SW 1271 (cell line): ENCODE results near the gene GRIN1.

Experiments used
- DNase-seq, 2 experiments: peaks; one replicate each; lab custom pipeline; 2025; lab: John Stamatoyannopoulos, UW

GRIN1 gene

DNA sequence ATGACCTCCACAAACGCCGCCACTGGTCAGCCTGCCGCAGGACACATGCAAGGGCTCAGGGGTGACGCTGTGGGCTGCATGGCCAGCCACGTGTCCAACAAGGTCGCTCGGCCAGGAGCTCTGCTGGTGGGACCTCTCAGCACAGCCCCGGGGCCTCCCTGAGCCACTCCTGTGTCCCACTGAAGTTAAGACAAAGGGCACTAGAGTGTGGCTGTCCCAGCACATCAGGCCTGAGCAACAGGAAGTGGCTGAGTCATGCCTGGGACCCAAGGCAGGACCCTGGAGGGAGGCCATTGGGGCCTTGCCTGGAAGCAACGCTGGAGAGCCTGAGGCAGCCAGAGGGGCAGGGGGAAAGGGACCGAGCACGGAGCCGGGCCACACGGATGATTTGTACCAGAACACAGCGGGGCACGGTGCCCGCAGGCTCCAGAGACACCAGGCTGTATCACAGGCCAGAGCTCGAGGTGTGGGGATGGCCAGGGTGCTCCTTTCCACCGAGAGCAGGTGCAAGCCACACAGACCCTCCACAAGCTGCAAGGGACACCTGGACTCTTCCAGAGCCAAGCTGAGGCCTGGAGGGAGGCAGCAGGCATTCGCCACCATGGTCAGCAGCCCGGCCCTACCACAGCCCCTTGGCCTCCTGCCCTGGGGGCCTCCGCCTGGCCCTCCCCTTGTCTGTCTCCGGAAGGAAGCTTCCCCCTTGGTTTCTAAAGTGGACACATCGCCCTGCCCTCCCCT lies 39.4 kb downstream of the GRIN1 start:
- DNase-seq, result no peak

DNA sequence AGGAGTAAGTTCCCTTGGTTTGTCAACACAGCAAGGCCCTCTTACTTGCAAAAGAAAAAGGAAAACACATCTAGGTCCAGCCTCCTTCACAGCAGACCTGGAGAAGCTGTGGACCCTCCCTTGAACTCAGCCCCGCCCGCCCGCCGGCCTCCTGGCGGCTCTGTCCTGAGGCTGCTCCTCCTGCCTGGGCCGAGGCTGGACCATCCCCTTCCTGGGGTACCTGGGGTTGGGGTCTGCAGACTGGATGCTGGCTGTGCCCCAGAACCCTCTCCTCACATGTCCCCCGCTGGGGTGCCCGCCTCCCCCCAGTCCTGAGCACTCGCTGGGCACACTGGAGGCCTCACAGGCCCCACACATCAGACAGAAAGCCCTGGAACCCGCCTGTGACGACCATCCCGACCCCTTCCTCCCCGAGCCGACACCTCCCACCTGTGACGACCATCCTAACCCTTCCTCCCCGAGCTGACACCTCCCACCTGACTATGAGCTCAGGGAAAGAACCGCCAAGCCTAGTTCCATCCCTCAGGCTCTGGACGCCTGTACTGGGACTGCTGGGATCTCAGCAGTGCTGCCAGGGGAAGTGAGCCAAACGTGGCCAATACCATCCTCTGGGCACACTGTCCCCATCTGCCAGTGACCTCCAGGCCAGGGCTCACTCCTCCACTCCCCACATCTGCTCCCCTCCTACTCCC lies 40.1 kb downstream of the GRIN1 start:
- DNase-seq, result no peak

DNA sequence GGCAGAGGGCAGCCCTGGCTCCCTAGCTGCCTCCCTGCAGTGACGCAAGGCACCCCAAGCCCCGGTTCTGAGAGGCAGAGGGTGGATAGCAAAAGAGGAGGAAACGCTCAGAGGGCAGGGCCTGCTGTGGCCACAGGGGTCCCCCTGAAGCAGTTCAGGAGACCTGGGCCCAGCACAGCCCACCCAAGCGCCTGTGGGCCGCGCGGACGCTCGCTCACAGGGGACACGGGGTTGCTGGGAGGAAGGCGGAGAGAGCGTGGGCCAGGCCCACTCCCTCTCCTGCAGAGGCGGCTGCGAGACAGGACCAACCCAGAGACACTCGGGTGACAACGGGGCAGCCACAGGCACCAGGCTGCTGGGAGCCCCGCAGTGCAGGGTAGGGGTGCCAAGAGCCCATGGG lies 40.8 kb downstream of the GRIN1 start:
- DNase-seq, result no peak

DNA sequence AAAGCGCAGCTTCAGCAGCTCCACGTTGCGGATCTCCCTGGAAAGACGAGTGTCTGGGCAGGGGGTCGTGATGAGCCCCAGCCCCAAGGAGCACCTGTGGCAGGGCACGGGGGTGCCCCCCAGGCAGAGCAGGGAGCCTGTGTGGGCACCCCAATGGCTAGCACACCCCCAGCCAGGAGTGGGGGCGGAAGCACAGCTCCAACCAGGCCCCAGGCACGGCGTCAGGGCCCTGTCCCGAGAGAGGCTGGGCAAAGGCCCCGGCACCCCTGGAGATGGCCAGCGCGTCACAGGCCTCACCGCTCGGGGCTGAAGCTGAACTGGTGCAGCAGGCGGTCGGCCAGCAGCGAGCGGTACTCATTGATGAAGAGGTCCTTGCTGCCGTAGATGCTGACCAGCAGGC lies 41.5 kb downstream of the GRIN1 start:
- DNase-seq, result no peak

DNA sequence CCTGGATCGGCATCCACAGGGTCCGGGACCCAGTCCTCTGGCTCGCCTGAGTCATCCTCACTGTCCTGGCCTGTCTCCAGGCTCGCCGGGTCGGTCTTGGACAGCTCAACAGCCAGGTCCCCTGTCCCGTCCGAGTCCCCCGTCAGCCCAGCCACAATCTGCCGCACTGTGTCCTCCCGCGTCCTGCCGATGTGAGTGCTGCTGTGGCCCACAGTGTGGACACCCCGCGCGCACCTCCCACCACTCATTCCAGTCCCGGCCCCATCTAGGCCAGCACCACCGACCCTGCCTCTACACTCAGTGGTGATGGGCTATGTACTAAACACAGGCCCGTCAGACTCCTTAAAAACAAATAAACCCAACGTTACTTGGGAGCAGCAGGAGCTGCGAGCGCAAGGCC lies 42.7 kb downstream of the GRIN1 start:
- no peak for DNase-seq

DNA sequence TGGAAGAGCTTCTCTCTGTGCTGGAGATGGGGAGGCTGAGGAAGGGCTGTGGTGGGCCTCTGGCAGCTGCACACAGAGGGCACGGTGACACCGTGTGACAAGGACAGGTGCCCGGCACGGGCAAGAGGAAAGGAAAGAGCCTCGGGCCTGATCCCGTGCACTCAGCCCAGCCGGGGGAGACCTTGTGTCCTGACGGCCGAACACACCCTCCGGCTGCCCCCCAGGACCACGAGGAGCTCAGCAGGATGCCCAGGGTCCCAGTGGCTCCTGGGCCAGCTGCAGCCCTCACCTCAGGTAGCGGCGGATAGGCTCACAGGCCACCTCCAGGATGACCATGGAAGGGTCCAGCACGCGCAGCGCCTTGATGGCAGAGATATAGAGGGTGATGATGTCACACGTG lies 43.9 kb downstream of the GRIN1 start:
- DNase-seq, result no peak

DNA sequence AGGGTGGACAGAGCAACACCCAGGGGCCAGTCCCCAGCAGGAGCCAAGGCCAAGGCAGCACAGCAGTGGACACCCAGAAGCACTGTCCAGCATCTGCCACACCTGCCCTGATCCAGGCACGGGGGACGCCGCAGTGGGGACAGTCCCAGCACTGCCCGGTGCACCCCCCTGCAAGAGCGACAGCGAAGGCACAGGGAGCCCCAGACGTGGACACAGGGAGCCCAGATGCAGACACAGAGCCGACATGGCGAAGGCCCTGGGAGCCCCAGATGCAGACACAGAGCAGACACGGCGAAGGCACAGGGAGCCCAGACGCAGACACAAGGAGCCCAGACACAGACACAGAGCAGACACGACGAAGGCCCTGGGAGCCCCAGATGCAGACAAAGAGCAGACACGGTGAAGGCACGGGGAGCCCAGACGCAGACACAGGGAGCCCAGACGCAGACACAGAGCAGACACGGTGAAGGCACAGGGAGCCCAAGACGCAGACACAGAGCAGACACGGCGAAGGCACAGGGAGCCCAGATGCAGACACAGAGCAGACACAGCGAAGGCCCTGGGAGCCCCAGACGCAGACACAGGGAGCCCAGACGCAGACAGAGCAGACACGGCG lies 45.1 kb downstream of the GRIN1 start:
- DNase-seq, result no peak

DNA sequence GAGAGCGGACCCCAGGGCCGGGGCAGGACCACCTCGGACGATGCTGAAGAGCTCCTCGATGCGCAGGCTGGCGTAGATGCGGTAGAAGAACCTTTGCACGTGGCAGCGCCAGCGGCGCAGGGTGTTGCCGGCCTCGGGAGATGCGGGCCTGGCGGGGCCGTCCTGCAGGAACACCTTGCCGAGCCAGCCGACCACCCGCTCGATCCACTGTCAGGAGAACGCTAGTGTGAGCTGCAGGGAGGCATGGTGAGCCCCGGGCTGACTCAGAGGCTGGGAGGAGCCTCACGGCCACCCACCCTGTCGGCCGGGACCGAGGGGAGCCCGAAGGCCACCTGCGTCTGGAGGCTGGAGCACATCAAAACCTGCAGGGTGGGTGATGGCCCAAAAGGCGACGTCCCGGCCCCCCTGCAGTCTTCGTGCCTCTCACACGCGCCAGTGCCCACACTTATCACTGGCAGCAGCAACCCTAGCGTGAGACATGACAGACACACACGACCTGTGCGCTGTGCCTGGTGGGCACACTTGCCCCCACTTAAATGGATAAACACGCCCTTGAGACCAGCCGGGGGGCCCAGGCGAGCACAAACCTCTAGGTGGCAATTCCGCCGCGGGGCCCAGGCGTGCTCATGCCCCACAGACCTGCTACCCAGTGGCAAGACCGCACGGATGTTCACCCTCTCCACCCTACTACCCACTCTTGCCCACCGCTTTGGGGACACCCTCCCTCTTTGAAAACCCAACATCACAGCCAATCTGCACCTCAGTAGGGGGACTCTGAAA lies 46.1 kb downstream of the GRIN1 start:
- DNase-seq, result no peak

DNA sequence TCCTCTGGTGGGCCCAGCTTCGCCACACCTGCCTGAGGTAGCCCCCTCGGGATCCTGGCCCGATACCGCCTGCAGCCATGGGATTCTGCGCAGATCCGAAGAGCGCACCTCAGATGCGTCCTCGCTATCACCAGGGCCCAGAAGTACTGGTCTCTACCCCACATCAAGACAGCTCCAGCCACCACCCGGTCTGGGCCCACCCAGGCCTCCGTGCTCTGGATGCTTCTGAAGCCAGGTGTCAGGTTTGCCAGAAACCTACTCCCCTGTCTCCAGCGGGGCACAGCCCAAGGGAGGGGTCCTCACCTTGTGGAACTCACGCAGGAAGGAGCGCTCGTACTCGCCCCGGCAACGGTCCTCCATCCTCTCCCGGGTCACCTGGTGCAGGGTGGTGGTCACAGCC lies 47.0 kb downstream of the GRIN1 start:
- DNase-seq, result no peak

DNA sequence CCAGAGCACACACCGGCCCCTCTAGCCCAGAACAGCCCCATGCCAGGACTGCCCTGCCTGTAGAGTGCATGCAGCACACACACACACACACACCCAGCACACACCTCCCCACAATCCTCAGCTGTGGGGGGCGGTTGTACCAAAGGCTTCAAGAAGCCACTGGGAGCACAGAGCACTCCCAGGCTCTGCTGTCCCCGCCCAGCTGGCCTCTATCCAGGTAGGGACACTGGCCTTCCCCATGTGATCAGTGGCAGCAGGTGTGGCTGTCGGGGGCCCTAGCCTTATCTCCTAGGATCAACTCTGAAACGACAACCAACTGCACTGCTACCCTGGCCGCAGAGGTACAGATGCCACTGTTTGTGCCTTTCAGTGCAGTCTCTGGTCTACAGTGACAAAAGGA lies 47.4 kb downstream of the GRIN1 start:
- DNase-seq, result no peak

DNA sequence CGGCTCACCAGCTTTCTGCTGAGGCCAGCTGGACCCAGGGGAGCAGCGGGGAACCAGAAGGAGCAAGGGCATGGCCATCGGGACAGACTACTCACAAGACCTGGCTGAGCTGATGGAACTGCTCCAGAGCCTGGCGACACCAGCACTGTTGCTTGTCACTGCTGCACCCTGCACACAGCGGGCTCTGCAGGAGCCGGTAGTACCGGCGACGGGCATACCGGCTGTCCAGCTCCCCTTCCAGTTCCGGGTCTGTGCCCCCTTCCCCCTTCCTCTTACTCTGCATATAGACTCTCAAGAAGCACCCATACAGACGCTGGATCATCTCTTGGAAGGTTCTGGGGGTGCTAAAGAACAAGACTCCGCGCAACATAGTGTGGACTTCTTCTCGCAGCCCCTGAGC lies 48.4 kb downstream of the GRIN1 start:
- DNase-seq, result no peak

DNA sequence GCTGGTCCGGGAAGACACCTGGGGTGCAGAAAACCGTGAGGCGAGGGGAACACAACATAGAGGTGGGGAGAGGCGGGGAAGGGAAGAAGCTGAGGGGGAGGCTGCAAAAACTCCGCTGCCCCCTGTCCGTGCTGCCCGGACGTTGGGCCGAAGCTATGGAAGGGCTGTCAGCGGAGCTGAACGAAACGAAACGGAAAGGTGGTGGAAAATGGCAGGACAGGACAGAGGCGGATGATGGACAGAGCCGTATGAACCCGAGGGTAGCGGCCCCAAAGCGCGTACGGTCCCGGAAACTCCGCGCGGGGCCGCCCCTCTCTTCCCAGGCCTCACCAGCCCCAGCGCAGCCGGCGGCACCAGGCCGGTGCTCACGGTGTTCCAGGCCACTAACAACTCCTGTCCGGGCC lies 49.1 kb downstream of the GRIN1 start:
- DNase-seq, result no peak

DNA sequence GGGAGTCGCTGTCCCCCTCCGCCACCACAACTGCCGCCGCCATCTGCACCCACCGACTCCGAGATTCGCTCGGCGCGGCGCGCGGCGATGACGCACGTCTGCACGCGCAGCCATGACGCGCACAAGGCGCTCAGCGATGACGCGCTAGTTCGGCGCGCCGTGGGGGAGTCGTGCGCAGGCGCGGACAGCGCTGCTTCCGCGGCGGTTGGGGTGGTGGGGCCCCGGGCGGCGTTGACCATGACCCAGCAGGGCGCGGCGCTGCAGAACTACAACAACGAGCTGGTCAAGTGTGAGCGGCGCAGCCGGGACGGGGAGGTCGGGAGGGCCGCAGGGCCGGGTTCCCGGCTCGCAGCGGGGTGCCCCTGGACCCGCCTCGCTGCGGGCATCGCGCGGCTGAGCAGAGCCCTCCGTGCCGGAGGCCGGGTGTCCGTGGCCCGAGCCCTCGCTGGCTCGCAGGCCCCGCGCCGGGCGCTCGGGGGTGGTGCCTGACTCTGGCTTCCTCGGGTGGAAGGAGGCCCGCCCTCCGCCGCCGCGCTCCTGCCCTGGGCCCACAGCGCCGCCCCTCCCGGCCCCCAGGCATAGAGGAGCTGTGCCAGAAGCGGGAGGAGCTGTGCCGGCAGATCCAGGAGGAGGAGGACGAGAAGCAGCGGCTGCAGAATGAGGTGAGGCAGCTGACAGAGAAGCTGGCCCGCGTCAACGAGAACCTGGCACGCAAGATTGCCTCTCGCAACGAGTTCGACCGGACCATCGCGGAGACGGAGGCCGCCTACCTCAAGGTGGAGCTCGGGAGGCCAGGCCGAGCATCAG lies 49.7 kb downstream of the GRIN1 start, which contains the start of the genes ANAPC2 and SSNA1:
ANAPC2 (minus strand) TSS at position 71 of the 807 bp plus-strand sequence; CDS start at position 43, 28 bp downstream.
SSNA1 (plus strand) TSS at position 187 of the 807 bp plus-strand sequence; CDS start at position 238, 51 bp downstream.
- peak; percentile 81 to 89 for DNase-seq

DNA sequence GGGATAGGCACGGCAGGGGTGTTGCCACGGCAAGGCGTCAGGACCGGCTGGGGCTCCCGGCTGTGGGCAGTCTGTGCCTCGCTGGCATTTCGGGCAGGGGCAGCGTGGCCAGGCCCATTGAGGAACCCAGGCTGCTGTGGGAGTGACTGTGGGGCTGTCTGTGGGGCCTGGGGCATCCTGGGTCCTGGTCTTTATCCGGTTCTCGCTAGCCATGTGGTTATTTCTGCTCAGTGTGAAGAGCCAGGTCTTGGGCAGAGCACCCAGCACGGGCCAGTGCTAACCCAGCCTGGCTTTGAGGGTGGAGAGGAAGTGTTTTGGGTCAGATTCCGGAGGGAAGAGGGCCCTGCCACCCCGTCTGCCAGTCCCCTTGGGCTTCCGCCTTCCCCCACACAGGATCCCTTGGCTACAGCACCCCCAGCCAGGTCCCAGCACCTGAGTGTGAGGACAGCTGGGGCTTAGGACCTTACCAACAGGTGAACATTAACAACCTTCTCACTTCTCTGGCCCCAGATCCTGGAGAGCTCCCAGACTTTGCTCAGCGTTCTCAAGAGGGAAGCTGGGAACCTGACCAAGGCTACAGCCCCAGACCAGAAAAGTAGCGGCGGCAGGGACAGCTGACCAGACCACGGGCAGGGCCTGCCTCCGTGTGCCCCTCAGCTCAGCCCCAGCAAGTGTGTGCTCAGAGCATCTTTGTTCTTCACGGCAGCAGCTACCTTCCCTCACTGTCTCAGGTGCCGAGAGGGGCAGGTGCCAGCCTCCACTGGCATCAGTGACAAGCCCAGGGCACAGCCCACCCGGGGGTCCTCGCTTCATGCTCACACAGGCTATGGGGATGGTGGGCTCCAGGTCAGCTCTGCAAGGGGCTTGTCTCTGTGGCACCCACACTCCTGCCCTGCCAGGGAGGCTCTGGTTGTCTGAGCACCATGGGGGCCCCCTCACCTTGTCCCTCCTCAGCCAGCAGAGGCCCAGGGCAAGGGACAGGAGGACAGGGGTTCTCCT lies 50.6 kb downstream of the GRIN1 start:
- no peak for DNase-seq

DNA sequence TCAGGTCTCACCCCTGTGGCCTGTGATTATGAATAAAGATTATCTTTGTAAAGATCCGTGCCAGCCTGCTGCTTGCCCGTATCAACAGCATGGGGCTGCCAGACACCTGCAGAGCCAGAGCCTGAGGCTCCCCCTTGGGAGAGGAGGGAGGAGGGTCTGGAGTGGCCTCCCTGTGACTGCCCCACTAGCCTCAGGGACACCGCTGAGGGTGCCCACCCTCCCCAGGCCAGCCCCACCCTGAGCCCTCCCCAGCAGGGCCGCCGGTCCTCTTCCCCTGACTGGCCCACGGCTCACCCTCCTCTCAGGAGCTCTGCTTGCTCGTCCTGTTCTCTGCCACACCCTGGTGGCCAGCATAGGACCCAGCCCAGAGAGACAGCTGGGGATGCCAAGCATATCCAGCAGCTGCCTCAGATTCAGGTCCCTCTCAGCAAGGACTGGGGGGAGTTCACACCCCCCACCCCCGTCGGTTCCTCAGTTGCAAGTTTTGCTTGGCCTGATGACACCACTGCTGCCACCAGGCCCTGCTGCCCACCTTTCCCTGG lies 51.4 kb downstream of the GRIN1 start:
- DNase-seq, result no peak

DNA sequence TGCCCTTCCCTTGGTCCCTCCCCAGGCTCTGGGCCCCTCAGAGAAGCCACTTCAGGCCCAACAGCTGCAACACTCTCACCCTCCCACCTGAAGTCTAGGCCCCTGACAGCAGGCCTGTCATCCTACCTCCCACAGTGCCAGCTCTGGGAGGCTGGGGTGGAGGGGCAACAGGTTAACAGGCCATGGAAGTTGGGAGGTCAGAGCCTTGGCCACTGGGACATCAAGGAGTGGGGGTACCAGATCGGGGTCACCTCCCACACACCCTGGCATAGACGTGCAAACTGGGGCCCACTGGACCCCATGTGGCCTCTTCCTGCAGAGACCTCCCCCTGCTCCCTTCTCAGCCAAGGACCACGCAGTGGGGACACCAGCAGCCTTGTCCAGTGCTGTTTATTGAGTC lies 52.3 kb downstream of the GRIN1 start:
- DNase-seq, result no peak

DNA sequence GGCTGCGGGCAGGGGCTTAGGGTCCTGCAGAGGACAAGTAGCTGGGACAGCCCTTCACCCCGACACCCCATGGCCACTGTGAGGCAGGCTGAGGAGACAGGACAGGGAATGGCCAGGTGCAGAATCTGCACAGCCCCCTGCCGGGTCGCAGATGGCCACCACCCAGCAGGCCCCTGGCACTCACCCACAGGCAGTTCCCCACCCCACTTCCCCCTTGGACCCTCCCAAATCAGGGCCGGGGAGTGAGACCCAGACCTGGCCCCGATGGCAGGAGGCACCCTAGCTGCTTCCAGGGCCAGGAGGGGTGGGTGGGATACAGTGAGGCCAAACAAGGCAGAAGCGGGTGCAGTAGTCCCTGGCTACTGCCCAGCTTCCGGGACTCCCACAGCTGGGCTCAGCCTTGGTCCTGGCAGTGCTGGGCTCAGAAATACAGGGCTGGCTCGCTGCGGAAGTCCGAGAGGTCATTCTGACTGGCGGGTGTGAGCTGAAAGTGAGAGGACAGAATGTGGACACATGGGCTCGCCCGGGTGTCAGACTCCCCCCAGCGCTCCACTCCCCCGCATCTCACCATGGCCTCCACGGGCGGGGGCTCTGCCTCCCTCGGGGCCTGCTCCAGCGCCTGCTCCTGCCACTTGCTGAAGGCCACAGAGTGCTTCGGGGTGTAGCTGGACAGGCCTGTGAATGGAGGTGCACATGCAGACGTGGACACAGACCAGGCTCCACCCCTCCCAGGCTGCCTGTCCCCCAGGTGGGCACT lies 52.9 kb downstream of the GRIN1 start:
- DNase-seq, result no peak

DNA sequence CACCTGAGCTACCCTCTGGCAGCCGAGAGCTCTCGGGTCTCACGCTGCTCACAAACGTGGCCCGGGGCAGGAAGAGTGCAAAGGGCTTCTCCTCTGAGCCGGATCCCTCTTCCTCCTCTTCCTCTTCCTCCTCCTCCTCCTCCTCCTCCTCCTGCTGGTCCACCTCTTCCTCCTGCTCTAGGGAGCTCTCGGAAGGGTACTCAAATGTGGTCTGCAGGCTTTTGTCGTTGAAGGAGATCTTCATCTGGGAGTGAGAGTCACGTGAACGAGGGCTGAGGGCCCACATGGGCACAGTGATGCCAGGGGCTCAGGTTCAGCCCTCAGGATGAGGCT lies 53.5 kb downstream of the GRIN1 start:
- DNase-seq, result no peak

DNA sequence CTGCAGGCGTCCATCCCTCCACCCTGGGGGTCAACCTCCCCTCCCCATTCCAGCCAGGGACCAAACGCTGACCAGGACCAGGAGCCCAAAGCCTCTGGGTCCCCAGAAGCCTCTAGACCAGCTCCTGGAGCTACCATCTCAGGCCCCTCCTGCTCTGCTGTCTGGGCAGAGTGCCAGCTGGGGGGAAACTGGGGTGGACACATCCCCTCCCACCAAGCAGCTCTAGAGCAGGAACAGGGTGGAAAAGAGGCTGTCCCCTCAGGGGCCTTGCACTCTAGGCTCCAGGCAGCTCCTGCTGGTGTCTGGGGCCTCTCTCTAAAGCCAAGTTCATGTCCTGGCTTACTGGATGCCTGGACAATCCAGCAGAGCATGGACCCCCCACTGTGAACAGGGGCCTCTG lies 53.9 kb downstream of the GRIN1 start:
- no peak for DNase-seq
